HG03460 (cell line): ENCODE data around the gene RHOB.
A peak's percentile ranks its signal among the peaks of the same experiment; 100 is the strongest.
"Not testable (repeated sequence)": the region's sequence is repeated elsewhere in the genome, so short reads cannot be mapped to it uniquely, and the experiment has no call there.

Experiments used
- ATAC-seq: cut with Tn5 transposase; IDR thresholded peaks from one replicate; pipeline ENCODE4 v1.9.1; 2021; ENCODE audit not compliant: unreplicated experiment

The RHOB gene

DNA sequence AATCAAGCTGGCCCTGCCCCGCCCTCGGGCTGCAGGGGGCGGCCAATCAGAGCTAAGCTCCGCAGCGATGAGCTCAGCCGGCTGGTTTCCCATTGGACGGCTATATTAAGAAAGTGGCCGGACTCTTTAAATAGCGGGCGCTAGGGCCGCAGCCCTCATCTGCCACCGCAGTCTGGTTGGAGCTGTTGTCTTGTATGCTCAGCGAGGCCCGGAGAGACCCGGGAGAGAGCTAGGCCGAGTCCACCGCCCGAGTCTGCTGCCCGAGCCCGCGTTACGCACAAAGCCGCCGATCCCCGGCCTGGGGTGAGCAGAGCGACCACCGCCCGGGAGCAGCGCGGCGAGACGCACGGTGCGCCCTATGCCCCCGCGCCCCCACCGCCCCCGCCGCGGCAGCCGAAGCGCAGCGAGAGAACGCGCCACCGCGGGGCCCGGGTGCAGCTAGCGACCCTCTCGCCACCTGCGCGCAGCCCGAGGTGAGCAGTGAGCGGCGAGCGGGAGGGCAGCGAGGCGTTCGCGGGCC lies at the start of gene RHOB:
RHOB (plus strand) TSS at position 158 of the 520 bp plus-strand sequence. CDS start 392 bp downstream, outside the sequence.
- ATAC-seq = peak; percentile 92

DNA sequence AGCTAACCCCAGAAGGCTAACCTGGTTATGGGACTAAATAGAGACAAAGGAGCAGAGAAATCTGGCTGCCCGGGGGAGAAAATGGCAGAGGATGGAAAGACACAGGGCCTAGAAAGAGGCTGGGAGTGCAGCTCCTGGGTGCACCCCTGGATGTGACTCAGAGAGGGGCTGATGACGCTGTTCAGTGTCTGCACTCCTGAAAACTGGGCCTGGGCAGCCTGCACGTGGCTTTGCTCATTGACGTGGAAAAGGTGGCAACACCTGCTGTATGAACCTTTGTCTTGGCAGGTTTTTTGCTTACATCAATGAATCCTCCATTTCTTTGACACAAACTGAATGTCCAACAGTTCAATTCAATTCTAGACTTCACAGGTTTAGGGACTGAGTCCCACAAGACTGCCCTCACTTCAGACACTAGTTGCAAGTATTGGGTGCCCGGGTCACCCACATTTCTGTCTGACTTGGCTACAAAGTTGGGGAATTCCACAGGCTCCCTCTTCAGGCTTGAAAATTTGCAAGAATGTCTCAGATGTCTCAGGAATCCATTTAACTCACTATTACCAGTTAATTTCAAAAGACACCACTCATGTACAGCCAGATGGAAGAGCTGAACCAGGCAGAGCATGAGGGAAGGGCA lies 48.9 kb upstream of the RHOB start:
- no peak for ATAC-seq

DNA sequence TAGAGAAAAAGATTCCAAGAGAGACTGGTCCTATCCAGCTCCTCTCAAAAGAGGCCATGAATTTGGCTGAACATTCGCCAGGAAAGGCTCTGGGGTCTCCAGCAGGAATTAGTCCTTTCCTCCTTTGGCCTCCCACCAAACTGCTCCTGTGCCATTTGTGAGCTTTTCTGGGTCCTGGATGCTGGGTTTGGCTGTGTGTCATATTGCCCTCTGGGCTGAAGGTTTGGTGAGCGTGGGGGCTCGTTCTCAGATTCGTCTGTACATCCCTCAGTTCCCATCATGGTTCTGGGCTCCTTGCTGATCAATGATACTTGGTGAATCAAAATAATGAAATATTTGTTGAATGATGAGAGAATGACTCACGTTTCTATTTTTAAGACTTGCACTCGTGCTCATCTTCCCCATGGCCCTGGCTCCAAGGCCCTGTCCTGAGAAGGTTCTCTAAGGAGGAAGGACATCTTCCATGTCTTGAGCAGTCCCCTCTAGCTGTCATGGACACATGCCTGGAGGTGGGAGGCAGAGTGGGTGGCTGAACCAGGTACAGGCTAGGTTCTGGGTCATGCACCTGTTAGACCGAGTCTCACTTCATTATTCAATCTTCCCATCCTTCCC lies 47.8 kb upstream of the RHOB start:
- ATAC-seq = no peak

DNA sequence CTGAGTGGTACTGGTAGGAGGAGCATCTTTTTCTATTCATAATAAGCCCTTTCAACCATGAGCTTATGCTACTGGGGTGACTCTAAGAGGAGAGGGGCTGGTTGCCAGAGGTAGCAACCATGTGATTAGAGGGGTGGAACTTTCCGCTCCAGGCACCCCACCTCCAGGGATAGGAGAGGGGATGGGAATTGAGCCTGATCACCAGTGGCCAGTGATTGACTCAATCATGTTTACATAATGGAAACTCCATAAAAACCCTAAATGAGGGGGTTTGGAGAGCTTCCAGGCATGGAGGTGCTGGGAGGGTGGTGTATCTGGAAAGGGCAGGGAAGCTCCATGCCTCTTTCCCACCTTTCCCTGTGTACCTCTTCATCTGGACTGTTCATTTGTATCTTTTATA lies 46.6 kb upstream of the RHOB start:
- no peak for ATAC-seq

DNA sequence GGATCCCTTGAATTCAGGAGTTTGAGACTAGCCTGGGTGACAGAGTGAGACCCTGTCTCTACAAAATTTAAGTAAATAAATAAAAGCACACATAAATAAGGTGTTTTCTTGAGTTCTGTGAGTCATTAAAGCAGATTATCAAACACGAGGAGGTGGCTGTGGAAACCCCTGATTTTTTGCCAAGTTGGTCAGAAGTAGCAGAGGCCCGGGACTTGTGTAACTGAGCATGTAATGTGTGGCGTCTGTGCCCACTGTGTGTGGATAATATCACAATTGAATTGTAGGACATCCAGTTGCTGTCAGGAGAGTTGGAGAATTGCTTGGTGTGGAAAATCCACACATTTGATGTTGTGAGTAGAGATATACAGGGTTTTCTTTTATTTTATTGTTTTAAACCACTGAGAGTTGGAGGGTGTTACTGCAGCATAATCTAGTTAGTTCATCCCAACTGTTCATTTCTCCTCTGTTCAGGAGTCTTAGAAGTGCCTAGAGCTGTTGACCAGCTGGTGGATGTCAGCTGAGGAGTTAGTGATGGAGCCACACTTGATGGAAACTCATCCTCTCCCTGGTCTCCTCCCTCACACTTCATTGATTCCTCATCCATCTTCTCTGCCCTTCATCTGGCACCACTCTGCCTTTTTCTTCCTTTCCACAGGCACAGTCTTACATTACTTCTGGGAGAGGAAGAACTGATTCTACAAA lies 45.9 kb upstream of the RHOB start:
- ATAC-seq = no peak

DNA sequence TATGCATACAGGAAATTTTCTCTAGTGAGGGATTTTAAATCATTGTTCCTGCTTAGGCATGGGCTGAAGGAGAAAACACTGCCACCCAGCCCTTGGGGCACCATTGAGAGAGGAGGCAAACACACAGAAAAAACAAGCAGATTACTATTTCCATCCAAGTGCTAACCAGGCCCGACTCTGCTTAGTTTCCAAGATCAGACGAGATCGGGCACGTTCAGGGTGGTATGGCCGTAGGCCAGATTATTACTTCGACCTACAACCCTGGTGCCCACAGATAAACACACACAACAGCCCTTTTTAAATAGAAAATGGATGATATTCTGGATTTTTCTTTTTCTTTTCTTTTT lies 45.4 kb upstream of the RHOB start:
- no peak for ATAC-seq

DNA sequence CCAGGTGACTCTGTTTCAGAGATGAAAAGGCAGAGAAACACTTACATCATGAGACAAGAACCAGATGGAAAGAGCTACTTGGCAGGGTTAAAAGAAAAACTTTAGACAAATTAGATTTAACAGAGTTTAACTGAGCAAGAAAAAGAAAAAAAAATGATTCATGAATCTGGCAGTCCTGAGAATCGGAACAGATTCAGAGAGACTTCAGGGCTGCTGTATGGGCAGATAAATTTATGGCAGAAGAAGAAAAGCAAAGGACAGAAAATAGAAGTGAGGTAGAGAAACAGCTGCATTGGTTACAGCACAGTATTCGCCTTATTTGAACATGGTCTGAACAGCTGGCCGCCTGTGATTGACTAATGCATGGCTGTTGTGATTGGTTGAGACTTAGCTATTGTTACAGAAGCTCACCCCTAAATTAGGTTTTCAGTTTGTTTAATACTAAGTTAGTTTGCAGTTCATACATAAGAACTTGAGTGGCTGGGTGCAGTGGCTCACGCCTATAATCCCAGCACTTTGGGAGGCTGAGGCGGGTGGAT lies 43.0 kb upstream of the RHOB start:
- no peak for ATAC-seq

- no peak for ATAC-seq
Measured at GRCh38 chr2:20404950-20405349, 41.9 kb upstream of the RHOB start.

DNA sequence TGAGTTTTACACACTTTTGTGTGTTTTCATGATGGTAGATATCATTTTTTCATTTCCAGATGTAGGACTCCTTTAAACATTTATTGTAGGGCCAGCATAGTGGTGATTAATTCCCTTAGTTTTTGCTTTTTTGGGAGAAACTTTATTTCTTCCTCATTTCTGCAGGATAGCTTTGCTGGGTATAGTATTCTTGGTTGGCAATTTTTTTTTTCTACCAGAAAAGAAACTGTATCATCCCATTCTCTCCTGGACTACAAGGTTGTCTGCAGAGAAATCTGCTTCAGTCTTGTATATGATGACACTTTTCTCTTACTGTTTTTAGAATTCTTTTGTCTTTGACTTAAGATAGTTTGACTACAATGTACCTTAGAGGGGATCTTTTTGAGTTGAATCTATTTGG lies 37.8 kb upstream of the RHOB start:
- ATAC-seq = no peak

GRCh38 chr2:20410556-20411277 lies 36.2 kb upstream of the RHOB start:
- ATAC-seq = no peak

DNA sequence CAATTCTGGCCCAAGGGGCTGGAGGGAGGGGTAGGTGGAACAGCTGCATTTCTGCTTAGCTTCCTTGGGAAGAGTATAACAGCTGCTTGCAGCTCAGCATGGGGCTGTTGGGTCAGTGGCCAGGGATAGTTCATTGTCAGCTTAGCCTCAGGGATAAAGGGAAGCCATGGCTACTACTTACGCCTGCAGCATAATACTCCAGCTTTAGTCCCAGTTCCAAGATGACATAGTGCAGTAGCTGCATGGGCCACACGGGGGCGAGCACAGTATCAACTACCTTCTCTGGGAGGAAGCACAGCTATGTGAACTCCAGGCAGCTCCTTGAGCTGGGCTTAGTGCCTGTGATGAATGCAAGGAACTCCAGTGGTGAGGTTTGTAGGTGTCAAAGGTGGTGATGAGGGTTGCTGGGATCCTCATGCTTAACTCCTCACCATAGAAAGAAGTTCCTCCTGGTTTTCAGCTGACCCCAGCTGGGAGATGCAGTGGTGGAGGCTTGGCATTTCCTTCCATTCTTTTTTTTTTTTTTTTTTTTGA lies 35.4 kb upstream of the RHOB start:
- ATAC-seq = peak; percentile 100

- no peak for ATAC-seq
Measured at GRCh38 chr2:20414806-20415205, 32.1 kb upstream of the RHOB start.

- ATAC-seq = no peak
Measured at GRCh38 chr2:20415511-20415918, 31.4 kb upstream of the RHOB start.

- ATAC-seq = no peak
Measured at GRCh38 chr2:20416723-20417122, 30.2 kb upstream of the RHOB start.

- ATAC-seq = not testable (repeated sequence)
Measured at GRCh38 chr2:20417230-20417821, 29.5 kb upstream of the RHOB start.

- no peak for ATAC-seq
Measured at GRCh38 chr2:20418519-20418918, 28.4 kb upstream of the RHOB start.

- no peak for ATAC-seq
Measured at GRCh38 chr2:20419007-20419576, 27.8 kb upstream of the RHOB start.

DNA sequence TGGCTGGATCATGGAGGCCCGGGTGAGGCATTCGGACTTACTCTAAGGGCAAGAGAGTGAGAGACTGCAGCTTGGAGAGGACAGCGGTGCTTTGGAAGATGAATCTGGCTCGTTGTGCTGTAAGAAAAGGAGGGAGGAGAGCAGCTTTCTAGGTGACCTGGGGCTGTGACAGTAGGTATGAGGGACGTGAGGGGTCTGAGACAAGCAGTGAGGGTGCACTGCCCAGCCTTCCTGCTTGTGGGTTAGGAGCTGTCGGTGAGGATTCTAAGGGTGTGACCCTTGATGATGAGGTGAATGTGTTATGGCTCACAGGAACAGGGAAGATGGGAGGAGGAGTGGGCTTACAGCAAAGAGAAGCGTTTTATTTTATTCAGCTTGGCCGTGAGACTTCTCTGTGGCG lies 27.1 kb upstream of the RHOB start:
- no peak for ATAC-seq

DNA sequence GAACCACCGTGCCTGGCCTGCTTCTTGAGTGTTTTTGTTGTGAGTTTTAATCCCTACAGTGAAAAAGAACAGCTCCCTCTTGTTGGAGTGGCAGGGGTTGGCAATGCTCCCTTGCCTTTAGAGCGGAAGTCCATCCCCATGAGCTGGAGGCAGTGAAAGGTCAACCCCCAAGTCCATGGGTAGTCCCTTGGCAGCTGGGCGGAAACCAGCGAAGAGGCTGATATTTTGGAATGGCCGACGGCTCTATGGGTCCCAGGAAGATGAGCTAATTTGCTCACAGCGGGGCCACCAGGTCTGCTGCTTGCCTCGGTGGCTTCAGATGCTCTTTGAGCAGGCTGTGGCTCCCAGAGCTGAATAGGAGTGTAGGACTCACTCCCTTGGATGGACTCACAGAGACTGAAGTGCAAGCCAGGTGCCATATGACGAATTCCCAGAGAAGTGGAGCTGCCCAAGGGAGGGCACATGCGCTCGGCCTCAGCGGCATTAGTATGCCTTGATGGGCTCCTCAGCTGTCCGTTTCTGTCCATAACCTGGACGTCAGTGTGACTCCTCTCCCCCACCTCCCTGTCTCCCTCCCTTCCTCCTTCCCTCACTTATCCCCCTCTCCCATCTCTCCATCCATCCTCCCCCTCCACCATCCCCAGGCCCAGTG lies 25.4 kb upstream of the RHOB start:
- no peak for ATAC-seq

DNA sequence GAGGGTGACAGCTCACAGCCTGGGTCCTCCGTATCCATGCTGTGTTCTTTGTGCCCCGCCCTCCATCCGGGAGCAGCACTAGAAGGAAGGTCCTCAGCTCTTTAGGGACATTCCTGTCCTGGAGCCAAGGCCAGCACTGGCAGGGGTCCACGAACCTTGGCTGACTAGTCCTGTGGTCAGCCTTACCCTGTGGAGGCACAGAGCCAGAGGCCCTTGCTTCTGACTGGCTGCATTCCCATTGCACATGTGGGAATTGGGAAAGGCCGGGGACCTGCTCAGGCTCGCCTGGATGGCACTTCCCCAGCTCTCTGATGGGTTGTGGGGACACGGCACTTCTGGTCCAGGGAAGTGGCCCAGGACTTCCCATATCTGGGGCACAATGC lies 24.9 kb upstream of the RHOB start:
- no peak for ATAC-seq
